HCT116 (cell line): ENCODE measurements around the gene RANBP1. TPM values are rescaled to one million over a fixed set of nuclear protein-coding genes. Genes with fewer than 3 reads are reported as not detected.

Source experiments
- ATAC-seq: fragments of 200-7000 bp; cut with Tn5 transposase; 2 replicates; pipeline ENCODE4 v1.9.1; 2020; ENCODE audit warnings: mild to moderate bottlenecking, moderate library complexity
- BruUV-seq: library from RNA; stranded (reverse); fragments of 400-500 nt; replicated peaks from 2 replicates; lab custom pipeline; 2021; lab: Mats Ljungman, UMichigan
- CTCF ChIA-PET: fragments of 300-600 bp; sonication (Branson Sonifier 250); formaldehyde crosslinking; loops from one replicate; lab custom pipeline; 2021; ENCODE audit warnings: antibody characterized with exemption; lab: Charles Lee
- POLR2A ChIA-PET: fragments of 300-600, 350-600 bp; sonication (Branson Sonifier 250); formaldehyde crosslinking; loops from one replicate; lab custom pipeline; 2021; ENCODE audit warnings: antibody characterized with exemption; lab: Charles Lee
- RAD21 ChIA-PET, 2 experiments: fragments of 300-600 bp; sonication (Branson Sonifier 250); formaldehyde crosslinking; loops; one replicate each; lab custom pipeline; 2023; ENCODE audit warnings: low total read pairs in 2 of 2; ENCODE audit not compliant: uncharacterized antibody in 2 of 2, unreplicated experiment in 2 of 2, low non-redundant PET in 1 of 2; lab: Charles Lee
- DNase-seq: peaks from one replicate; pipeline ENCODE4 v3.0.0-alpha.2; 2010; ENCODE audit warnings: low read depth, low spot score
- H2AFZ ChIP-seq: fragments of 200-600 bp; shearing (Covaris generic), sonication (generic); 2 replicates; pipeline ENCODE4 v1.6.1; 2017; ENCODE audit warnings: low read depth, mixed run types, mixed read lengths, antibody characterized with exemption, low read length; ENCODE audit not compliant: poor library complexity, severe bottlenecking
- H3K27ac ChIP-seq: 2 replicates; pipeline ENCODE4 v1.5.1; 2012; ENCODE audit warnings: low read depth, low read length
- H3K27me3 ChIP-seq: fragments of 200-600 bp; sonication (generic); 2 replicates; pipeline ENCODE4 v1.6.1; 2016; ENCODE audit warnings: mixed run types, low read length, mixed read lengths; ENCODE audit not compliant: insufficient read depth
- H3K36me3 ChIP-seq, 2 experiments: fragments of 200-500 bp in 1 of 2; fragments of 200-600 bp in 1 of 2; sonication (Bioruptor generic) in 1 of 2; sonication (generic) in 1 of 2; 2 replicates each; pipeline versions ENCODE4 v1.5.1 to v1.6.1; 2014 to 2016; ENCODE audit warnings: low read length in 2 of 2, inconsistent platforms in 1 of 2, mixed read lengths in 1 of 2, mixed run types in 1 of 2; ENCODE audit not compliant: insufficient read depth in 2 of 2, control insufficient read depth in 1 of 2
- H3K4me1 ChIP-seq, 2 experiments: fragments of 200-600 bp in 1 of 2; sonication (generic) in 1 of 2; 2 replicates each; pipeline versions ENCODE4 v1.5.1 to v1.6.1; 2012 to 2017; ENCODE audit warnings: low read length in 2 of 2, inconsistent platforms in 1 of 2, mild to moderate bottlenecking in 1 of 2, mixed read lengths in 1 of 2, mixed run types in 1 of 2, moderate library complexity in 1 of 2; ENCODE audit not compliant: insufficient read depth in 2 of 2, control insufficient read depth in 1 of 2
- H3K4me2 ChIP-seq: fragments of 200-600 bp; sonication (generic); 2 replicates; pipeline ENCODE4 v1.6.1; 2017; ENCODE audit warnings: mixed run types, low read length, mixed read lengths
- H3K4me3 ChIP-seq, 2 experiments: fragments of 200-600 bp in 1 of 2; sonication (generic) in 1 of 2; replicated peaks in 1 of 2; 2 replicates each; pipeline ENCODE4 v1.5.1; 2011 to 2016; ENCODE audit warnings: low read length in 2 of 2, control low read depth in 1 of 2, low read depth in 1 of 2, mild to moderate bottlenecking in 1 of 2, mixed read lengths in 1 of 2, mixed run types in 1 of 2
- H3K79me2 ChIP-seq: fragments of 200-600 bp; sonication (generic); 2 replicates; pipeline ENCODE4 v1.6.1; 2017; ENCODE audit warnings: mild to moderate bottlenecking, mixed run types, low read length, moderate library complexity, mixed read lengths; ENCODE audit not compliant: insufficient read depth
- H3K9ac ChIP-seq: fragments of 200-600 bp; sonication (generic); 2 replicates; pipeline ENCODE4 v1.6.1; 2016; ENCODE audit warnings: low read length, mixed read lengths
- H3K9me2 ChIP-seq: fragments of 200-600 bp; sonication (generic), shearing (Covaris generic); 2 replicates; pipeline ENCODE4 v1.6.1; 2017; ENCODE audit warnings: mixed run types, mild to moderate bottlenecking, moderate library complexity; ENCODE audit not compliant: insufficient read depth
- H3K9me3 ChIP-seq, 2 experiments: fragments of 200-500 bp in 1 of 2; fragments of 200-600 bp in 1 of 2; sonication (Bioruptor generic) in 1 of 2; sonication (generic) in 1 of 2; 2 replicates each; pipeline ENCODE4 v1.6.1; 2014 to 2017; ENCODE audit warnings: low read length in 2 of 2, mixed read lengths in 2 of 2, inconsistent platforms in 1 of 2, low read depth in 1 of 2, mild to moderate bottlenecking in 1 of 2, mixed run types in 1 of 2, moderate library complexity in 1 of 2; ENCODE audit not compliant: control insufficient read depth in 1 of 2, insufficient read depth in 1 of 2
- H4K20me1 ChIP-seq: fragments of 200-600 bp; sonication (generic), shearing (Covaris generic); 2 replicates; pipeline ENCODE4 v1.6.1; 2017; ENCODE audit warnings: mixed run types, mild to moderate bottlenecking, moderate library complexity; ENCODE audit not compliant: insufficient read depth
- ATF3 ChIP-seq: IDR thresholded peaks from 2 replicates; pipeline ENCODE4 v1.6.1; 2012
- CBX3 ChIP-seq: IDR thresholded peaks from 2 replicates; pipeline ENCODE4 v1.6.1; 2012; ENCODE audit warnings: low read depth
- CEBPB ChIP-seq: IDR thresholded peaks from 2 replicates; pipeline ENCODE4 v1.6.1; 2012; ENCODE audit warnings: low read depth
- CTCF ChIP-seq, 3 experiments: fragments of 200-600 bp in 1 of 3; sonication (generic) in 1 of 3; IDR thresholded peaks in 2 of 3; conservative IDR thresholded peaks in 1 of 3; 2 replicates each; pipeline ENCODE4 v1.5.1; 2012 to 2017; ENCODE audit warnings: low read depth in 2 of 3, low read length in 2 of 3, antibody characterized with exemption in 1 of 3, borderline replicate concordance in 1 of 3, control low read depth in 1 of 3, mild to moderate bottlenecking in 1 of 3, mixed read lengths in 1 of 3, mixed run types in 1 of 3, moderate library complexity in 1 of 3; ENCODE audit not compliant: insufficient read depth in 1 of 3
- ELF1 ChIP-seq: IDR thresholded peaks from 2 replicates; pipeline ENCODE4 v1.6.1; 2012; ENCODE audit warnings: low read depth, borderline replicate concordance
- EZH2 ChIP-seq: fragments of 200-600 bp; sonication (generic); IDR thresholded peaks from 2 replicates; pipeline ENCODE4 v1.6.1; 2017; ENCODE audit warnings: antibody characterized with exemption, mixed run types
- EZH2phosphoT487 ChIP-seq: fragments of 200-600 bp; IDR thresholded peaks from 2 replicates; pipeline ENCODE4 v1.6.1; 2018; ENCODE audit warnings: antibody characterized with exemption, borderline replicate concordance
- JUND ChIP-seq: IDR thresholded peaks from 2 replicates; pipeline ENCODE4 v1.6.1; 2012
- MAX ChIP-seq: IDR thresholded peaks from 2 replicates; pipeline ENCODE4 v1.6.1; 2012
- POLR2AphosphoS5 ChIP-seq: IDR thresholded peaks from 2 replicates; pipeline ENCODE4 v1.6.1; 2011; ENCODE audit warnings: mild to moderate bottlenecking, low read depth, low read length, moderate library complexity
- RAD21 ChIP-seq: IDR thresholded peaks from 2 replicates; pipeline ENCODE4 v1.6.1; 2012; ENCODE audit warnings: low read depth, mild to moderate bottlenecking
- REST ChIP-seq: IDR thresholded peaks from 2 replicates; pipeline ENCODE4 v1.6.1; 2012; ENCODE audit warnings: low read depth
- SIN3A ChIP-seq: IDR thresholded peaks from 2 replicates; pipeline ENCODE4 v1.6.1; 2012; ENCODE audit warnings: low read depth
- SP1 ChIP-seq: IDR thresholded peaks from 2 replicates; pipeline ENCODE4 v1.6.1; 2012; ENCODE audit warnings: low read depth
- TCF7L2 ChIP-seq: IDR thresholded peaks from 2 replicates; pipeline ENCODE4 v1.7.0; 2011; ENCODE audit warnings: borderline replicate concordance, inconsistent platforms; ENCODE audit not compliant: insufficient read depth, insufficient read length; ENCODE audit errors: extremely low read depth
- YY1 ChIP-seq: IDR thresholded peaks from 2 replicates; pipeline ENCODE4 v1.6.1; 2011; ENCODE audit warnings: low read length, low read depth, moderate library complexity, mild to moderate bottlenecking; ENCODE audit not compliant: insufficient replicate concordance; ENCODE audit errors: extremely low read depth
- ZBTB33 ChIP-seq: IDR thresholded peaks from 2 replicates; pipeline ENCODE4 v1.6.1; 2011; ENCODE audit warnings: mild to moderate bottlenecking, low read length, moderate library complexity; ENCODE audit not compliant: insufficient replicate concordance; ENCODE audit errors: extremely low read depth
- ZFX ChIP-seq: fragments of 450-650 bp; IDR thresholded peaks from 2 replicates; pipeline ENCODE4 v1.6.1; 2017
- ZNF274 ChIP-seq: fragments of 200-500 bp; sonication (Bioruptor generic); IDR thresholded peaks from 2 replicates; pipeline ENCODE4 v1.6.1; 2014; ENCODE audit warnings: mild to moderate bottlenecking, low read depth, low read length, inconsistent platforms
- intact Hi-C: fragments of 100-400 bp; cut with micrococcal nuclease; formaldehyde crosslinking; loops from 2 replicates; pipeline ENCODE4 v1.10.0; 2022
- total RNA-seq: library from RNA; stranded (reverse); gene quantifications from one replicate; pipeline ENCODE4 v1.2.1, GENCODE V29; 2021; ENCODE audit not compliant: unreplicated experiment

The RANBP1 gene
- total RNA-seq, 1 experiment from 2014 or later = 351 TPM

GRCh38 chr22:20093418-20094196 is 22.3 kb upstream of the RANBP1 start:
- no TSS peak for BruUV-seq
- H3K79me2 ChIP-seq = peaks cover 78% of the 10 kb centered on the region
- no peaks in the 10 kb centered on the region for H3K9me2 ChIP-seq
- H4K20me1 ChIP-seq = no peaks in the 10 kb centered on the region
- RAD21 ChIA-PET = no interaction called here
- H3K9ac ChIP-seq = no peak overlapping the region
- ATAC-seq = no peak
- POLR2A ChIA-PET = no interaction called here
- DNase-seq = no peak
- peaks cover 86 to 88% of the 10 kb centered on the region in 2 experiments for H3K36me3 ChIP-seq
- CTCF ChIA-PET = no interaction called here
- H3K9me3 ChIP-seq = no peaks in the 10 kb centered on the region
- no peaks in the 10 kb centered on the region for H3K4me1 ChIP-seq
- no peak overlapping the region for H3K4me3 ChIP-seq
- H3K27me3 ChIP-seq = no peaks in the 10 kb centered on the region
- no peak overlapping the region for H3K4me2 ChIP-seq
- no peak overlapping the region for H2AFZ ChIP-seq
- TF ChIP-seq EZH2phosphoT487 (no peak), SIN3A (no peak), ELF1 (no peak), ZBTB33 (no peak), ZFX (no peak), JUND (no peak), POLR2AphosphoS5 (no peak), RAD21 (no peak), CEBPB (no peak), YY1 (no peak), CTCF (IDR thresholded peaks at IDR 0.05 in 2 of 3, conservative IDR thresholded peaks at IDR 0.05 in 1 of 3; ENCODE audit: borderline replicate concordance in 1 of 3, insufficient read depth in 1 of 3, low read depth in 2 of 3, low read length in 2 of 3) (no peak), TCF7L2 (no peak), EZH2 (no peak), CBX3 (no peak), REST (no peak), SP1 (no peak), ATF3 (no peak), ZNF274 (no peak), MAX (no peak)
- H3K27ac ChIP-seq = no peak overlapping the region
- intact Hi-C loops = no loop called here
